Astrocyte of the cerebellum (primary cell): ENCODE measurements around the gene CNR1.
"Not testable (repeated sequence)": the region's sequence is repeated elsewhere in the genome, so short reads cannot be mapped to it uniquely, and the experiment has no call there.

Source experiments
- DNase-seq: peaks from one replicate; pipeline ENCODE4 v3.0.0-alpha.2; 2011; ENCODE audit warnings: low read depth
- H3K4me3 ChIP-seq: 2 replicates; pipeline ENCODE4 v1.5.1; 2011; ENCODE audit warnings: mild to moderate bottlenecking, low read depth, low read length, moderate library complexity
- CTCF ChIP-seq: IDR thresholded peaks from 2 replicates; pipeline ENCODE4 v1.5.1; 2012; ENCODE audit warnings: low read length, low read depth, moderate library complexity, mild to moderate bottlenecking; ENCODE audit errors: missing control alignments
- in situ Hi-C: cut with HindIII; loops from 2 replicates; pipeline ENCODE4 v1.10.0; 2017; ENCODE audit warnings: low sequenced_read_pairs

The CNR1 gene

GRCh38 chr6:88165844-88166492 is at the start of gene CNR1:
Gene CNR1, minus strand, starts transcription at chr6:88166347. Its CDS starts 21,073 bp downstream, at chr6:88145274.
- peak within 1 kb of the TSS; percentile 53 for H3K4me3 ChIP-seq
- in situ Hi-C loops: no loop called here
- no peak for TF ChIP-seq CTCF
- no peak for DNase-seq

- in situ Hi-C loops: no loop called here
- TF ChIP-seq CTCF: no peak
- DNase-seq: no peak
- H3K4me3 ChIP-seq: no peak overlapping the region
Observed at GRCh38 chr6:88211446-88211845, 45.3 kb upstream of the CNR1 start.

- TF ChIP-seq CTCF: no peak
- in situ Hi-C loops: no loop called here
- no peak for DNase-seq
- H3K4me3 ChIP-seq: no peak overlapping the region
Observed at GRCh38 chr6:88209301-88209700, 43.2 kb upstream of the CNR1 start.

GRCh38 chr6:88208726-88209125 is 42.6 kb upstream of the CNR1 start:
- in situ Hi-C loops: no loop called here
- no peak for TF ChIP-seq CTCF
- no peak overlapping the region for H3K4me3 ChIP-seq
- no peak for DNase-seq

- DNase-seq, in situ Hi-C loops, H3K4me3 ChIP-seq: not testable (repeated sequence)
Observed at GRCh38 chr6:88201734-88202133, 35.6 kb upstream of the CNR1 start.

- no peak overlapping the region for H3K4me3 ChIP-seq
- TF ChIP-seq CTCF: no peak
- no peak for DNase-seq
- in situ Hi-C loops: no loop called here
Observed at GRCh38 chr6:88184921-88185320, 18.8 kb upstream of the CNR1 start.

- no peak for DNase-seq
- TF ChIP-seq CTCF: no peak
- in situ Hi-C loops: no loop called here
- no peak overlapping the region for H3K4me3 ChIP-seq
Observed at GRCh38 chr6:88183471-88183870, 17.3 kb upstream of the CNR1 start.
